ENCODE measurements around the gene DEK.

DEK gene

DNA sequence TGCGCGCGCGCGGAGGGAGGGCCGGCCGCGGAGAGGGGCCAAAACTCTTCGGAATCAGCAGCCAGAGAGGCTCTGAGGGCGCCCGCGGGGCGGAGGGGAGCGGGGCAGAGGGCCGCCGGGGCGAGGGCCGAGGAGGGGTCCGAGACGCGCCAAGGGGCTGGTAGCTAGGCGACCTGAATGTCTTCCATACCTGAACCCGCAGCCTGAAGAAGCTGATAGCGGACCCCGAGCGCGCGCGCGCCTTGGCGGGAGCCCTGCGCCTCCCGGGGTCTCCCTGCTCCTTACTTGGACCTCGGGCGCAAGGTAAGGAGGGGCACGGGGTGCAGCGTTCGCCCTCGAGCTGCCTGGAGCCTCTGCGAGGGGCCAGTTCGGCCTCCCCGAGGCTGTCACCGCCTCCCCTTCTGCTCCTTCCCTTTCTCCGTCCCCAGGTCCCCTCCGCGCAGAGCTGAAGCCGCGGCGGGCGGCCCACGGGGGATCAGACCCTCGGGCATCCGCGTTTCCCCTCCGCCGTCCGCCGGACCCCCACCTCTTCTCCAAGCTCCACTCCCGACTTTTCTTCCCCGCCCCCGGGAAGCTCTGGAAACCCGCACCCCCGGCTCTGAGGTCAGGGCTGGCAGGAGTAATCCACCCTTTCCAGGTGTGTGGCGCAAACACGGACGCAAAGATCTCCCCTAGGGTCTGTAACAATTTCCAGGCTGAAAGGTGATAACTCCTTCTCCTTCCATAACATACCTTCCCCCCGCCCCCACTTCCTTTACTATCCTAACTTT lies 13.1 kb upstream of the DEK start:
- TF ChIP-seq, protein P1, sequence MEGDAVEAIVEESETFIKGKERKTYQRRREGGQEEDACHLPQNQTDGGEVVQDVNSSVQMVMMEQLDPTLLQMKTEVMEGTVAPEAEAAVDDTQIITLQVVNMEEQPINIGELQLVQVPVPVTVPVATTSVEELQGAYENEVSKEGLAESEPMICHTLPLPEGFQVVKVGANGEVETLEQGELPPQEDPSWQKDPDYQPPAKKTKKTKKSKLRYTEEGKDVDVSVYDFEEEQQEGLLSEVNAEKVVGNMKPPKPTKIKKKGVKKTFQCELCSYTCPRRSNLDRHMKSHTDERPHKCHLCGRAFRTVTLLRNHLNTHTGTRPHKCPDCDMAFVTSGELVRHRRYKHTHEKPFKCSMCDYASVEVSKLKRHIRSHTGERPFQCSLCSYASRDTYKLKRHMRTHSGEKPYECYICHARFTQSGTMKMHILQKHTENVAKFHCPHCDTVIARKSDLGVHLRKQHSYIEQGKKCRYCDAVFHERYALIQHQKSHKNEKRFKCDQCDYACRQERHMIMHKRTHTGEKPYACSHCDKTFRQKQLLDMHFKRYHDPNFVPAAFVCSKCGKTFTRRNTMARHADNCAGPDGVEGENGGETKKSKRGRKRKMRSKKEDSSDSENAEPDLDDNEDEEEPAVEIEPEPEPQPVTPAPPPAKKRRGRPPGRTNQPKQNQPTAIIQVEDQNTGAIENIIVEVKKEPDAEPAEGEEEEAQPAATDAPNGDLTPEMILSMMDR (conservative IDR thresholded peaks at IDR 0.05; ENCODE audit: low read depth, low read length), result no peak
- no peak for DNase-seq (ENCODE audit: low read depth)
- H3K4me3 ChIP-seq (ENCODE audit: low read length), result peak overlapping the region; percentile 63

- TF ChIP-seq, protein P1 (conservative IDR thresholded peaks at IDR 0.05; ENCODE audit: low read depth, low read length), result no peak
- H3K4me3 ChIP-seq (ENCODE audit: low read length), result peak overlapping the region; percentile 63
- no peak for DNase-seq (ENCODE audit: low read depth)
These were observed 12.4 kb upstream of the DEK start for GRCh38 chr6:18276610-18277236.

- no peak for DNase-seq (ENCODE audit: low read depth)
- TF ChIP-seq, protein P1 (conservative IDR thresholded peaks at IDR 0.05; ENCODE audit: low read depth, low read length), result no peak
- H3K4me3 ChIP-seq (ENCODE audit: low read length), result no peak overlapping the region
These were observed 5.9 kb upstream of the DEK start for GRCh38 chr6:18270216-18270615.

- H3K4me3 ChIP-seq (ENCODE audit: low read length), result no peak overlapping the region
These were observed 5.4 kb upstream of the DEK start for GRCh38 chr6:18269717-18270116.

GRCh38 chr6:18269253-18269652 lies 4.9 kb upstream of the DEK start:
- TF ChIP-seq, protein P1 (conservative IDR thresholded peaks at IDR 0.05; ENCODE audit: low read depth, low read length), result no peak
- H3K4me3 ChIP-seq (ENCODE audit: low read length), result no peak overlapping the region
- DNase-seq (ENCODE audit: low read depth), result no peak

More at GRCh38 chr6:18269717-18270116, 5.4 kb upstream of the DEK start:
- TF ChIP-seq, protein P1 (conservative IDR thresholded peaks at IDR 0.05; ENCODE audit: low read depth, low read length), result no peak
- no peak for DNase-seq (ENCODE audit: low read depth)

DNA sequence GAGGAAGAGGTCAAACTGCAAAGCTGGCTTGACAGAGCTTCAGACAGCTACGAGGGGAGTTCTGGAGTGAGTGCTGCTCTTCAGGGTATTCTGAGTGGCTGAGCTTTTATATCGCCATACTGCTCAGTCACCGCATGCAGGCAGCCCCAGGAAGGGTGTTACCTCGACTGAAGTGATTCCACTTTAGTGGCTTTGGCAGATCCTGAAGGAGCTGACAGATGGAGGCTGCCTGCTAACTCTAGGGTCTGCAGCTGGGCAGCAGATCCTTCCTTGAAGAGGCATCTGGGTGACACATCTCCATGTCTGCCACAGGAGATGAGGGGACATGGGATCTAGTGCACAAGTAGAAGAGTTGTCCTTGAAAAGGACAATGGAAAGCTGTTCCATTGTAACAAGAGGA lies 3.7 kb upstream of the DEK start:
- DNase-seq (ENCODE audit: low read depth), result no peak
- no peak overlapping the region for H3K4me3 ChIP-seq (ENCODE audit: low read length)
- TF ChIP-seq, protein P1 (conservative IDR thresholded peaks at IDR 0.05; ENCODE audit: low read depth, low read length), result no peak

- no peak overlapping the region for H3K4me3 ChIP-seq (ENCODE audit: low read length)
- TF ChIP-seq, protein P1 (conservative IDR thresholded peaks at IDR 0.05; ENCODE audit: low read depth, low read length), result no peak
These were observed 2.2 kb upstream of the DEK start for GRCh38 chr6:18266523-18266912.

More at GRCh38 chr6:18266523-18266912, 2.2 kb upstream of the DEK start:
- DNase-seq (ENCODE audit: low read depth), result no peak

All from retinal pigment epithelial cell (primary cell).